GM23338 (cell line): ENCODE measurements around the gene PPP2R5B. TPM values are rescaled to one million over a fixed set of nuclear protein-coding genes. Genes with fewer than 3 reads are reported as not detected.

Experiments
- CREB1 ChIP-seq: fragments of 250-450 bp; sonication (Bioruptor Pico); IDR thresholded peaks from 2 replicates; pipeline ENCODE4 v1.5.0; 2020; ENCODE audit warnings: low read depth, mild to moderate bottlenecking, moderate library complexity
- CTCF ChIP-seq, 2 experiments: fragments of 200-600 bp in 1 of 2; sonication (generic) in 1 of 2; conservative IDR thresholded peaks; 2 replicates each; pipeline versions ENCODE4 v1.5.1 to v1.6.1; 2016 to 2017; ENCODE audit warnings: antibody characterized with exemption in 2 of 2, low read depth in 2 of 2, mild to moderate bottlenecking in 2 of 2, moderate library complexity in 1 of 2
- EZH2 ChIP-seq: fragments of 200-600 bp; sonication (generic); IDR thresholded peaks from one replicate; pipeline ENCODE4 v1.8.0; 2017; ENCODE audit warnings: antibody characterized with exemption, mild to moderate bottlenecking, low read depth; ENCODE audit not compliant: unreplicated experiment
- EZH2phosphoT487 ChIP-seq: fragments of 200-600 bp; sonication (generic); IDR thresholded peaks from one replicate; pipeline ENCODE4 v1.8.1; 2018; ENCODE audit warnings: antibody characterized with exemption; ENCODE audit not compliant: unreplicated experiment
- JUNB ChIP-seq: IDR thresholded peaks from one replicate; pipeline ENCODE4 v1.6.1; 2016; ENCODE audit warnings: antibody characterized with exemption; ENCODE audit not compliant: unreplicated experiment
- NANOG ChIP-seq: IDR thresholded peaks from 2 replicates; pipeline ENCODE4 v1.6.1; 2016; ENCODE audit warnings: antibody characterized with exemption, borderline replicate concordance
- REST ChIP-seq: IDR thresholded peaks from one replicate; pipeline ENCODE4 v1.6.1; 2018; ENCODE audit warnings: antibody characterized with exemption; ENCODE audit not compliant: unreplicated experiment
- STAT1 ChIP-seq: IDR thresholded peaks from one replicate; pipeline ENCODE4 v1.6.1; 2016; ENCODE audit warnings: antibody characterized with exemption; ENCODE audit not compliant: unreplicated experiment
- ZNF114 ChIP-seq: fragments of 250-450 bp; sonication (Bioruptor Pico); IDR thresholded peaks from 2 replicates; pipeline ENCODE4 v1.5.0; 2020; ENCODE audit warnings: mild to moderate bottlenecking, moderate library complexity
- ZNF462 ChIP-seq: fragments of 250-450 bp; sonication (Bioruptor Pico); IDR thresholded peaks from 2 replicates; pipeline ENCODE4 v1.5.0; 2020; ENCODE audit warnings: mild to moderate bottlenecking, moderate library complexity
- polyA plus RNA-seq: library from polyadenylated mRNA; unstranded; fragments of >200 nt; fragmentation: Nextera tagmentation; extraction: Ambion mirVana; gene quantifications from 2 replicates; pipeline ENCODE4 v1.2.1, GENCODE V29; 2016
- total RNA-seq: library from RNA; depleted of rRNA; stranded (reverse); fragments of >200 nt; shearing (Covaris generic); gene quantifications from 2 replicates; pipeline ENCODE4 v1.2.3, GENCODE V29; 2014

Gene PPP2R5B
- total and polyA plus RNA-seq, 2 experiments from 2014 or later, result 2.8 to 5.8 TPM

- TF ChIP-seq ZNF462 (no peak), EZH2phosphoT487 (no peak), CTCF (conservative IDR thresholded peaks at IDR 0.05; ENCODE audit: low read depth in 2 of 2) (no peak), EZH2 (no peak), STAT1 (no peak), CREB1 (CRISPR knock-in tag) (no peak), ZNF114 (no peak), REST (no peak), NANOG (no peak), JUNB (no peak)
Observed at GRCh38 chr11:64916040-64916774, 8.3 kb upstream of the PPP2R5B start (continued).
